ENCODE results near the gene LETM1.

The LETM1 gene

DNA sequence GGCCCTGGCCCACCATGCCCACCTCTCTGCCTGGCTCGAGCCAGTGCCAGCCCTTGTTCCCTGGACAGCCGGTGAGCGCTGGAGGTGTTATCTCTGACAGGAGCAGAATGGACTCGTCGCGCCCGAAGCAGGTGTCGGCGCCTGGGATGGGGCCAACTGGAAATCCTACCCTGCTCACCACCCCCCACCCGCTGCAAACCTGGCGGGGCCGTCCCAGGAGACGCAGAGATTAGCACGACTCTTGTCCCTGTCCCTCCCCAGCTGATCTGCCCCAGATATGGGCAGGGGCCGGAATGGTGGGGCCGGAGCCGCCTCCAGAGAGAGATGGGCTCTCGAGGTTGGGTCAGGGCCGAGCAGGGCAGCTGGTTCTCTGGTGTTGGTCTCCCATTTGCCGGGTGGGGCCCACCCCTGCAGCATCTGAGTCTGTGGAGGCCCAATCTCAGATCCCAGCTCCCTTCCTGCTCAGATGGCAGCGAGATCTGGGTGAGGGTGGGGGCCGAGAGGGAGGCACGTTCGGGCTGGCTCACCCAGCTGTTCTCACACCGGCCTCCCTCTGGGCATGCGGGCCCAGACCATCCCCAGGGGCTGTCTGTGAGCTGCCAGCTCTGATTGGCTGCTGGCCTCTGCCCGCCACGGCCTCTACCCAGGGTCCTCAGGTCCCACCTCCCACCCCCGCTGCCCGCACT lies 83.0 kb downstream of the LETM1 start:
- DNase-seq = no peak

- DNase-seq = no peak
Observed at GRCh38 chr4:1771555-1772305, 84.2 kb downstream of the LETM1 start.

GRCh38 chr4:1770791-1771231 lies 85.1 kb downstream of the LETM1 start:
- DNase-seq = no peak

DNA sequence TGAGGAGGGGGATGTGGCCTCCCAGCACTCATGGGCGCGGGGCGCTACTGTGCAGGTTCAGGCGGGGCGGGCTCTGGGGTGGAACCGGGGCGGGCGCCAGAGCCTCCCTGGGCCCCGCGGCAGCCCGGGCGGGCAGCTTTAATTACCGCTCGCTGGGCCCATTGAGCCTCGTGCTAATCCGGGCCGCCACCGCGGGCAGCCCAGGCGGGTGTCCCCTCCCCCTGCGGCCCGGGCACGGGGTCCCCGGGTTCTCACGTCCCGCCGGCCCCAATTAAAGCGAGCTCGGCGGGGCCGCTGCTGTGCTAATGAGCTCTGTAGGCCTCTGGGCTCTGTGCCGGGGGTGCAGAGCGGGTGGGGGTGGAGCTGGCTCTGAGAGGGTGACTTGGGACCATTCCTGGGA lies 85.7 kb downstream of the LETM1 start:
- DNase-seq = no peak

DNA sequence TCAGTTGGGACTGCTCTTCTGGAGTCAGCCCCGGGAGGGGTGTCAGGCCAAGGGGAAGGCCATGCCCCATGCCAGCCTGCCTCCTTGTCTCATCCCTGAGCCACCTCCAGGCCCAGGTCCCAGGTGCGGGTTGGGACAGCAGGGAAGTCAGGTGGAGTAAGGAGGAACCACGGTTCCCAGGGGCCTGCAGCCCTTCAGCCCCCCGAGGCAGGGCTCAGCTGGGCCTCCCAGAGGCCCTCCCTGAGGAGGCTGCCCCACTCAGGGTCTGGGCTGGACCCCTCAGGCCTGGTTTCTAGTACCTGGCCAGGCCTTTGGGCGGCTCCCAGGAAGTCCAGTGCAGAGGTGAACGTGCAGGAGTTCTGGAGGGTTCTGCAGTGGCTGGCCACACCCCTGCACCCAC lies 86.3 kb downstream of the LETM1 start:
- no peak for DNase-seq

DNA sequence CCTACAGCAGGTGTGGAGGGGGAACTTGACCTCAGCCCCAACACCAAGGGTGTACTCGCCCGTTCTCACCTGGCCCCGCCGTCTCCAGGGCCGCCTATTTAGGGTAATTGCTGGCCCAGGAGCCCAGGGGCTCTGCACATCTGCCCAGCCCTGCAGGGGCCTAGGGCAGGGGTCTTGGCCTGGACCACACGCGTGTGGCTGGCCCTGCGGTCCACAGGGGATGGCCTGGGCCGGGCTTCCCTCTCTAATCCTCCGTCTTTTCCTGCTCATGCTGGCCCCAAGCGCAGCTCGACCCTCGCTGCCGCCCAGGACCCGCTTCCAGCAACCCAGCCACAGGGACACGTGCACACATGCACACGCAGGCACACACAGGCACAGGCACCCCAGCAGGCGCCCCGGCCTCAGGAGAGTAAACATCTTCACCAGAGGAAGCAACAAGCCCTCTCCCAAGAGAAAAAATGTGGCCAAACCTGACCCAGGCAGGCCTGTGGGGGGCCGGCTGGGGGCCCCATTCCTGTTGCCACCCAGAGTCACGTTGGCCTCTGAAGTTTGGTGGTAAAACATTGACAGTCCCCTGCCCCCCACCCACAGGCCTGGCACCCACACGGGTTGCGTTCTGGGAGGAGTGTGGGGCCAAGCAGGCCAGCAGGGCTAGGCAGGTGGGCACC lies 87.5 kb downstream of the LETM1 start:
- DNase-seq = no peak

- no peak for DNase-seq
Observed at GRCh38 chr4:1767770-1768366, 88.1 kb downstream of the LETM1 start.

DNA sequence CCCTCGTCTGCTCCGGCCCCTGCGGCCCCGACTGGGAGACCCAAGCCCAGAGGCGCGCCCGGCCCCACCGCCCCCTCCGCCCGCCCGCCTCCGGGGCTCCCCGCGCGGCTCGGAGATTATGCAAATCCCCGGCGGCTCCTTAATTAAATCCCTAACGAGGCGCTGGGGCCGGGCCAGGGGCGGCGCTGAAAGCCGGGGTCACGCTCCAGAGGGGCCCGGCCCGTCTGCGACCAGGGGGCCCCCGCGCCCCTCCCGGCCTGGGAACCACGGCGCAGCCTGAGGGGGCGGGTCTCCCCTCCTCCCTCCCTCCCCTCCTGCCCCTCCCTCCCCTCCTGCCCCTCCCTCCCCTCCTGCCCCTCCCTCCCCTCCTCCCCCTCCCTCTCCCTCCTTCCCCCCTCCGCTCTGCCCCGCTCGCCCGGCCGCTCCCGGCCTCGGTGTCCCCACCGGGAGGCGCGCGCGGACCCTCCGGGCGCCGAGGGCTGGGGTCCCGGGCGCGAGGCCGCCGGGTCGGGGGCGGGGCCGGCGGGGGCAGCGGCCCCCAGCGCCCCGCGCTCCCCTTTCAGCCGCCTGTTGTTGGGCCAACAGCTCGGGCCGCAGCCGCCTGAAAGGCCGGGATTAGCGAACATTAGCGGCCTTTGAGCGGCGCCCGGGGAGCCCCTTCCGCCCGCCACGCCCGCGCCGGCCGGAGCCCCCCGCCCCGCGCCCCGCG lies 88.7 kb downstream of the LETM1 start:
- DNase-seq = no peak

DNA sequence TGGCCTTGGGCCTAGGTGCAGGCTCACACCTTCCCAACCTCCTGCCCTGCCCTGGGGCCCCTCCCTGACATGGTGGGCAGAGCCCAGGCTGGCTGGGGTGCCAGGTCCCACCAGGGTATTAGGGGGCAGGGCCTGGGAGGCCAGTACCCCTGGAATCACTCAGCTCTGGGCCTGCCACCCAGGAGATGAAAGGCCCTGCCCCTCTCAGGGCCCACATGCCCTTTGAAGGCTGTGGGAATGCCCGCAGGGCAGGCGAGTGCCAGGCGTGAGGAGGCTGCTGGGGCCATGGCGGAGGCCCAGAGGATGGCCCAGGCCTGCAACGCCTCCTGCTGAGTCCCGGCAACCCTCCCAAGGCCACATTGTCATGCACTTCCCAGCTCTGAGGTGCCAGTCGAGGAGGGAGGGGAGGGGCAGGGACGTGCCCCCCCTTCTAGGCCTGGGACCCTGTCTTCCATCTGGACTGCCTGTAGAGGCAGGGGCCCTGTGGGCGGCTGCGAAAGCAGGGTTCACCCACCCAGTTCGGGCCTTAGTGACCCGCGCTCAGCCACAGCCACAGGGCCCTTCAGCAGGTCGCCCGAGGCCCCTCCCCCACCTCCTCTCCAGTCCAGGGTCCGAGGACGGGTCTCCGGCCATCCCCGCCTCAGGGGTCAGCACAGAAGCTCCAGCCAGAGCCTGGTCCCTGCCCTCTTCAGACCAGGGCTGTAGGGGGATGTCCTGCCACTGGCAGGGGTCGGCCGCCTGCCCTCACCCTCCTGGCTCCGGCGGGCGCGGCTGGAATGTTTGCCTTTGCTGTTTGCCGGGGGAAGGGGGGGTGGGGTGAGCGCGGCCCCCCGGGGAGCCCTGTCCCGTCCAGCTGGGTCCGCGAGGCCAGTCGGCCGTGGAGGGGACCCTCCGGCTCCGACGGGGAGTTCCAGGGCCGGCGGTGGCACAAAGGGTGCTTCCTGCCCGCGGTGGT lies 89.6 kb downstream of the LETM1 start:
- DNase-seq = no peak

DNA sequence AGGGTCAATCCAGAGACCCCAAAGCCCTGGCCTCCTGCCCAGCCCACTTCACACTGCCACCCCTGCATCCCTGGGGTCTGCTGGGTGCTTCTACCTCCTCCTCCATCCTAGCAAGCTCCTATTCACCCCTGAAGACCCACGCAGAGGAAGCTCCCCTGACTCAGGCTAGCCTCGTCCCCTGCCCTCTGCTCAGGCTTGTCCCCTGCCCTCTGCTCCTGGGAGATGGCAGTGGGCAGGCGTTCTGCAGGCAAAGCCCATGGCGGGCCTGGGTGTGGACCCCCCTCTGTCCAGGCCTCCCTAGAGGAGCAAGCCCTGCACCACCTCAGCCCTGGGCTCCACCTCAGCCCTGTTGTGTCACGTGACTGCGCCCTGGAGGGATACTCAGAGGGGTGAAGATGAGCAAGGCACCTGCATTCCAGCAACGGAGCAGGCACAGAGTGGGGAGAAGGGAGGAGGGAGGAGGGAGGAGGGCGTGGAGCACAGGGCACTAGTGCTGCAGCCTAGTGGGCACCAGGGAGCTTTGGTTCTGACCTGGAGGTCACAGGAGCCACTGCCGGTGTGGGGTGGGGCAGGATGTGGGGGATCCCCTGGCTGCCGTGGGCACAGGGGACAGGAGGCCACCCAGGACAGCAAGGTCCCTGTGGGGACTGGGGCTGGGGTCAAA lies 90.4 kb downstream of the LETM1 start:
- DNase-seq = peak; percentile 39

- no peak for DNase-seq
Observed at GRCh38 chr4:1764670-1765069, 91.3 kb downstream of the LETM1 start.

GRCh38 chr4:1763550-1764080 lies 92.3 kb downstream of the LETM1 start:
- DNase-seq = no peak

- no peak for DNase-seq
Observed at GRCh38 chr4:1763070-1763549, 92.8 kb downstream of the LETM1 start.

- DNase-seq = no peak
Observed at GRCh38 chr4:1762264-1763010, 93.5 kb downstream of the LETM1 start.
